GM21515 (cell line): ENCODE data around the gene PXN.
"Not testable (repeated sequence)": the region's sequence is repeated elsewhere in the genome, so short reads cannot be mapped to it uniquely, and the experiment has no call there.

Experiments used
- ATAC-seq: cut with Tn5 transposase; IDR thresholded peaks from one replicate; pipeline ENCODE4 v1.9.1; 2021; ENCODE audit not compliant: unreplicated experiment

The PXN gene

DNA sequence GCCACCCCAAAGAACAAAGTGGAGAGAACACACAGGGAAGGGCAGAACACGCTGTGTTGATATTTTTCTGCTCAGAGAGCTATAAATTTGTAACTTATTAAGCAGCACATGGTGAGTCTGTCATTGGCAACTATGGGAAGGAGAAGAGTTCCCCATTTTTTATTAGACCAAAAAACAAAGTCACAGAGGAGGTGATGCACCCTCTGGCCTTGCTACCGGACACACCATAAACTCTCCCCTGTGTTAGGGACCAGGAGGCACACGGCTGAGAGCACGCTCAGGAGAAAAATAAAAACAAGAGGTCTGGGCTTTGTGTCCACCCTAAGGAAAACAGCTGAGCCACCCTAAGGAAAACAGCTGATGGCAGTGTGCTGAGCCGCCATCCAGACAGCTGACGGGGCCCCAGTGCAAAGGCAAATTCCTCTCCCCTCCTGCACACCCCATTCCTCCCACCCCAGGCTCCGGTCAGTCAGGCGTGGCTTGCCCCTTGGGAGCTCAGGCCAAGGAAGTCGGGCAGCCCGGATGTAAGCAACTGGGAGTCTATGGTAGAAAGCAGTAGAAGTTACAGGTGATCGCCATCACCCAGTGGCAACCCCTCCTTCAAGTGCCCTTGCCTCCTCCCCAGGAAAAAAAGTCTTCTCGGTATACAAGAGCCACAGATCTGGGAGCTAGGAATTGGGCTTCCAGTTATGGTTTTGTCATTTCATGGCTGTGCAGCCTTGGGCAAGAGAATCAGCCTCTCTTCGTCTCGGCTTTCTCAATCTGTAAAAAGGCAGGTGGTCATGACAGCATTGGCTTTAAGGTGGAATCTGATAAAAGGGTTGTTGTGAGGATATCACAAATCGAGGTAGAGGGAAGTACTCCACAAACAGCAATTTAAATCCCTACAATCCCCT is 2.4 kb downstream of the PXN start:
- ATAC-seq, result no peak

DNA sequence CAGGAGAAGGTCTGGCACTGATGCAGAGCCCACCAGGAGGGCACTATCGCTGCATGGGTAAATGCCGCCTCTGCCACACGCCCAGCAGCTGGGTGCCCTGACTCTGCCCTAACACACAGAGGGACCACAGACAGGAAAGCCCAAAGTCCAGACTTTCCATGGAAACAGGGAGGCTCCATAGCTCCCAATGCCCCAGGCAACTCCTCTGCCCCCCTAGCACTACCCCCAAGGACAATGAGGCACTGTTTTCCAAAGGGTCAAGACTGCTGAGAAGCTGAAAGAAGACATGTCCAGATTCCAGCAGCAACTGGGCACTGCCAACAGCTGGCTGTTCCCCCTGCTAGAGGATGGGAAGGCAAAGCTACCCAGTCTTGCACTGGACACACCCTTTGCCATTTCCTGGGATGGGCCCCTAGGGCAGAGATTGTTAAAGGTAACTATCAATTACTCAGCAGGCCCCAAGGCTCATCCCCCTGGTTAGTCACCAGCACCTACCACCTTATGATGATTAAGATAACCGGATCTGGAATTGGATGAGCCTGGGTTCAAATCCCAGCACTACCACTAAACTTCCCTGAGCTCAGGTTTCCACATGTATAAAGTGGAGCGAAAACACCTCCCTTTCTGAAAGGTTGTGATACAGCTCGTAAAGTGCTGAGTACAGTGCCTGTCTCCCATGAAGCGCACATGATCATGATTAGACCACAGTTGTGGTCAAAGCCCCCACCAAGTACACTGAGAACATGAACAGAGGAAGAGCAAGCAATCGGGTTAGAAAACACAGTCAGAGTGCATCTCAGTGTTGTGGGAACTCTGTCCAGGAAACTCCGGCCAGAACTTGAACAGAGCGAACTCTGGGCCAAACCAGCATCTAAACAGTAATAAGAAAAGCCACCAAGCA is 3.3 kb downstream of the PXN start:
- ATAC-seq, result no peak

DNA sequence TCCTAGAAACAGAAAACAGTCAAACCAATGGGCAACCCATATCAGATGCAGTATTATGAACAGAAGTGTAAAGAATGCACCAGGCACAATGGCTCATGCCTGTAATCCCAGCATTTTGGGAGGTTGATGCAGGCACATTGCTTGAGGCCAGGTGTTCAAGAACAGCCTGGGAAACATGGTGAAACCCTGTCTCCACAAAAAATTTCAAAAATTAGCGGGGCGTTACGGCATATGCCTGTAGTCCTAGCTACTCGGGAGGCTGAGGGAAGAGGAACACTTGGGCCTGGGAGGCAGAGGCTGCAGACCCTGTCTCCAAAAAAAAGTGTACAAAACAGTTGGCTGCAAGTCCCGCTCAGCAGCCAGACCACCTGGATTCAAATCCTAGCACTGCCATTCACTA is 4.9 kb downstream of the PXN start:
- no peak for ATAC-seq

DNA sequence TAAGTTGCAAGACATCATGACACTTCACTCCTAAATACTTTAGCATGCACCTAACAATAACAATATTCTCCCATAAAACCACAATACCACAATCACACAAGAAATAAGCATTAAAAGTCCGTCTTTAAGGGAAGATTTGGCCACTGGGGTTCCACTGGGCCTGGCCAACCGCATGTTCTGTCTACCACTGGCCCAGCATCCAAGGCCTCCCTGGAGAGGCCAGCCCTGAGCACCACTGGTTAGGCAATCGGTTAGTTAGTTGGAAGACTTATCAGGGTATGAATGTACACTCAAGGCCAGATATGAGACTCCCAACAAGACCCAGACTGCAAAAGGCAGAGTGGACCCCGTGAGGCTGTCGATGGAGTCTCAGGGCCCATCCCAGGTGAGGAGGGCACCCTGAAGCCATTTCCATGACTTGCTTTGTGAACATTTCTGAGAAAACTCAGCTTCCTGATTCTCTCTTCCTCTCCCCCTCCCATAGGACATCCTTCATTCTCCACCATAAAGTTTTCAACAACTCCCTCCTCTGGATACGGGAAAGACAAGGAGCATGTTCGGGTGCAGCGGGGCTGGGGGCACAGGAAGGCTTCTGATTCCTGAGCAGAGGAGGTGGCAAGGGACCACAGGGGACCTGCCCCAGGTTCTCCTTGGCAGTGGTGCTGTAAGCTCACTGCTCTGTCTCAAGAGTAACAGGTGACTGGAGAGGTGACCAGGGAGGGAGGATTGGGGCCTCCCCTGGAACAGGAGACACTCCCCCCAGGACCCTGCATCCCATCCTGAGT is 5.9 kb downstream of the PXN start:
- no peak for ATAC-seq

DNA sequence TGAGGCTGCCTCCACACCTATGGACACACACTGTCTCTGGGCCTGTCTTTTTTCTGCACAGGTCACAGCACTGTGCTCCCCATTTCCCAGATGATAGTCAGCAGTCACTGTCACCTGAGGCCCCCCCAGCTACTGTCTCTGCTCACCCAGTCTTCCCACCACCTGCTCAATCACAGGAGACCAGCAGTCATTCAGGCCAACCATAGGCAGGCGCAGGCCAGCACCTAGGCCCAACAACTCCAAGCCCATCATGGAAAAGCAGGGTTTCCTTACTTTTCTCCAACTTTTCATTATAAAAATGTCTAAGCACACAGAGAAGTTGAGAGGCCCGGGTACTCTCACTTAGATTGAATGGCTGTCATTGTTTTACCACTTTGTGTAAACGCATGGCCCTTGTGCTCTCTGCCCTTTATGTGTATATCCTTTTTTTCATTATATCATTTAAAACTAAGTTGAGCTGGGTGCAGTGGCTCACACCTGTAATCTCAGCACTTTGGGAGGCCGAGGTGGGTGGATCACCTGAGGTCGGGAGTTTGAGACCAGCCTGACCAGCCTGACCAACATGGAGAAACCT is 7.1 kb downstream of the PXN start:
- no peak for ATAC-seq

DNA sequence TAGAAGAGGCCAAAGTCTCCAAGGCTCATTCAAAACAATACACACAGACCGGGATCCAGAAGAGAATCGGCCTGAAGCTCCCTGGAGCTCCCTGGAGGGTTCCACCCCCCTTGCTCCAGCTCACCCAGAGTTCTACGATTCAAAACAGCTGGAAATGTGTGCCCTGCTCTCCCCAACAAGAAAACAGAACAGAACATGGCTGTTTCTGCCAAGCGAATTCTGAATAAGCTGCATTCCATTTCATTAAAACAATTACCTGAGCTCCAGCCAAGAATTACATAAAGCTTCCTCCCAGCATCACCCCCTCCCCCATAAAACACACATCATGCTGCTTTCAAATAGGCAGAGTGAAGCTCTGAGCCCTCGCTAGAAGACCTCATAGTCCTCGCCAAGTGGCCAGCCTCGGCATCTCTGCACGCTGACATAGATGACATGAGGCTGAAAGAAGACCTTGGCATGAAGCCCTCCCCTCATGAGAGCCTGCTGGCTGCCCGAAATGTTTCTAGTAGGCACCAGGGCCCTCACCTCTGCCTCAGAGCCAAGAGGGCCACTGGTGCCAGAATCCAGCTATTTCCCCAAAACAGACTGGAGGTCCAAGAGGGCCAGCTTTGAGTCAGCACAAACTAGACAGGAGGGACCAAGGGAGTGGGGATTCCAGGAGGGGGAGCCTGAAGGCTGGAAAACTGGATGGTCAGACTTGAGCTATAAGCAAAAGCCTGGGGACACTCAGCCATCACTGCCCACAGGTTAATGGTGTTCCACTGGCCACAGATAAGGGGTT is 8.3 kb downstream of the PXN start:
- no peak for ATAC-seq

DNA sequence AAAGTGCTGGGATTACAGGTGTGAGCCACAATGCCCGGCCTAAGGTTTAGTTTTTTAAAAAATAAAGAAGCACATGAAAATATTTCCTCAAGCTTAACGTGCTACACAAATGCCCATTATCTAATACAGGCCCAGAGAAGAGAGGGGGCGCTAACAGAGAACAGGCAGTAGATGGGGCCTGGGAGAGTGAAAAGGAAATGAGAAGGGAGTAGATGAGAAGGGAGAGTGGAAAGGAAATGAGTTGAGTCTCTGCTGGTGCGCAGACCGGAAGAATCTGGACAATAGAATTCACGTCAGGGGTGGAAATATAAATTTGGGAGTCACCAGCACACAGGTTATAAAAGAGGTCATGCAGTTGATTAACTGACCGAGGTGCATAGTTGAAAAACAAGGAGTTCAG is 10.7 kb downstream of the PXN start:
- ATAC-seq, result no peak

DNA sequence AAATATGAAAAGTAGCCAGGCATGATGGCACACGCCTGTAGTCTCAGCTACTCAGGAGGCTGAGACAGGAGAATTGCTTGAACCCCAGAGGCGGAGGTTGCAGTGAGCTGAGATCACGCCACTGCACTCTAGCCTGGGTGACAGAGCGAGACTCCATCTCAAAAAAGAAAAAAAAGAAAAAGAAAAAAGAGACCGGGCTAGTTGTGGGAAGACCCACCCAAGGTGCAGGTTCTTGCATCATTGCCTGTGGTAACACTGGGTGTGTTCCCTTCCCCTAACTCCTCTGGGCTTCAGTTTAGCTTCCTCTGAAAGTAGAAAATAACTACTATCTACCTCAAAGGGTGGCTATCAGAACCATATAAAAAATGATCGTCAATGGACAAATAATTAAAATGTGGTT is 12.2 kb downstream of the PXN start:
- ATAC-seq, result not testable (repeated sequence)

DNA sequence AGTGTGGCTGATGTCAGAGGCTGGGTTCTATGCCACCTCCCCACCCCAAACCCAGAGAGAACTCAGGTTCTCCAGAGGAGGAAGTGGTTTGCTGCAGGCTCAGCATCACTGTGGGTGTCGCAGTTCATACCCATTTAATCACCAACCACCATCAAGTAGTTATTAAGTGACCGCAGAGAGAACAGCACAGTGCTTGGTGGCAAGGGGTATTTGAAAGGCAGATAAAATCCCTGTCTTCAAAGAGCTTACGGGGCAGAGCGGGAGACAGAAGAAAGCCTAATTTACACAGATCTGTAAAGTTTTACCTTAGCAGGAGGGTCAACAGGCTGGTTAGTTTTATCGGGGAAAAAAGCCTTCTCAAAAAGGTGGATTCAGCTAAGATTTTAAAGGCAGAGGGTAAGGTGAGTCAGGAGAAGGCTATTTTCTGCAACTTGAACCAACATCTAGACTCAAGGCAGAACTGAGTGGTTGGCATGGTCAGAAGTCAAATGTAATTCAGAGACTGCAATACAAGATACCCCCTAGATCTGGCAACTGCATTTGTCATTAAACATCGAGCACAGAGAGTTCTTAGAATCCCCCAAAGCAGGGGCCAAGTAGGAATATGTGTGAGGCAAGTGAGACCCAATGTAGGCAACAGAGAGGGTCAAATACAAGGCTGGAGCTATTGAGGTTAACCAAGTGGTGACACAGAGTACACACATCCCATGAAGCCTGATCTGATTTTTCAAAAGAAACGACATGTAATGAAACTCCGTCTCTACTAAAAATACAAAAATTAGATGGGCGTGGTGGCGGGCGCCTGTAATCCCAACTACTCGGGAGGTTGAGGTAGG is 13.2 kb downstream of the PXN start:
- no peak for ATAC-seq

DNA sequence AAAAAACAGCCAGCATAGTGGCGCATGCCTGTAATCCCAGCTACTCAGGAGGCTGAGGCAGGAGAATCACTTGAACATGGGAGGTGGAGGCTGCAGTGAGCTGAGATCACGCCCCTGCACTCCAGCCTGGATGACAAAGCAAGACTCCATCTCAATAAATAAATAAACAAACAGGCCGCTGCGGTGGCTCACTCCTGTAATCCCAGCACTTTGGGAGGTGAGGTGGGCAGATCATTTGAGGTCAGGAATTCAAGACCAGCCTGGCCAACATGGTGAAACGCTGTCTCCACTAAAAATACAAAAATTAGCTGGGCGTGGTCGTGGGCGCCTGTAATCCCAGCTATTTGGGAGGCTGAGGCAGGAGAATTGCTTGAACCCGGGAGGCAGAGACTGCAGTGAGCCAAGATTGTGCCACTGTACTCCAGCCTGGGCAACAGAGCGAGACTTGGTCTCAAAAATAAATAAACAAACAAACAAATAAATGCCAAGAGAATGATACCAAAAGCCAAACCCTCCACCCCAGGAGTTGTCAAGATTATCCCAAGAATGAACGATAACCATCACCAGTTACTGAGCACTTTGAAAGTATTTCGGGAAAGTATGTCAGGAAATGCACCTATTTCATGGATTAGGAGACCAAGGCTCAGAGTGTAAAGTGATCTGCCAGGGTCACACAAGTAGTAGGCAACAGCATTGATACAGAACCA is 14.0 kb downstream of the PXN start:
- ATAC-seq, result not testable (repeated sequence)

DNA sequence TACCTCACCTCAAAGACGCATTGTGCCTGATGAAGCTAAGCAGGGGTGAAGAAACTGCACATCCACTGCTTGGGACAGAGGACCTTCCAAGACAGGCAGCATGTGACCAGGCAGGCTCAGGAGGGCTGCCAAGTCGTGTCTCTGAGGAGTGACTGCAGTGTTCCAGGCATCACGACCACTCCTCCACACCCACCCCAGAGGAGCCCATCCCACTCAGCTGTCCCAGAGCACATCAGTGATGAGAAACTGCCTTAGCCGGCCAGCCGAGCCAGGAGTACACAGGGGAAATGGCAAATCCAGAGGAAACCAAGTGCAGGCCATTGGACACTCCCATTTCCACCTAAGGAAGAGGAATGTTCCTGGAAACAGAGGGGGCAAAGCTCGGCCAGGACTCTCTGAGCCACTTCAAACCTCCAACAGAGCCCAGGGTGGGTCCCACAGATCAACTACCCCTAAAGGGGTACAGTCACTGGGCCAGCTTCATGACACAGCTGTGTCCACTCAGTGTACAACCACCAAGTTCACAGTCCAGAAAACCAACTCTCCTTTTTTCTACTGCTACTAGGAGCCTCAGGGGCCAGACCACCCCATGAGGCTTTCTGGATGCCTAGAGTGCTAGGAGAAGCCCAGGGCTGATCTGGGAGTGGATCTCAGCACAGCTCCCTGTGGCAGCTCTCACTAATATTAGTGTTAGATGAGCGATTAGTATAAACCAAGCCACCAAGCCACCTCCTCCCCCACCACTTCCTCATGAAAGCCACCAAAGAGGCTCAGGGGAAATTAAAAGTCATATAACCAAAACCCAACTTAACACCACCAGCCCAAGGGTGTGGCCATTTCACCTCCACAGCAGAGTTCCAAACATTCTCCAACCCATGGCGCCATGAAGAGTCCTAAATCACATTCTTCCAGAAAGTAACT is 15.4 kb downstream of the PXN start:
- ATAC-seq, result no peak

DNA sequence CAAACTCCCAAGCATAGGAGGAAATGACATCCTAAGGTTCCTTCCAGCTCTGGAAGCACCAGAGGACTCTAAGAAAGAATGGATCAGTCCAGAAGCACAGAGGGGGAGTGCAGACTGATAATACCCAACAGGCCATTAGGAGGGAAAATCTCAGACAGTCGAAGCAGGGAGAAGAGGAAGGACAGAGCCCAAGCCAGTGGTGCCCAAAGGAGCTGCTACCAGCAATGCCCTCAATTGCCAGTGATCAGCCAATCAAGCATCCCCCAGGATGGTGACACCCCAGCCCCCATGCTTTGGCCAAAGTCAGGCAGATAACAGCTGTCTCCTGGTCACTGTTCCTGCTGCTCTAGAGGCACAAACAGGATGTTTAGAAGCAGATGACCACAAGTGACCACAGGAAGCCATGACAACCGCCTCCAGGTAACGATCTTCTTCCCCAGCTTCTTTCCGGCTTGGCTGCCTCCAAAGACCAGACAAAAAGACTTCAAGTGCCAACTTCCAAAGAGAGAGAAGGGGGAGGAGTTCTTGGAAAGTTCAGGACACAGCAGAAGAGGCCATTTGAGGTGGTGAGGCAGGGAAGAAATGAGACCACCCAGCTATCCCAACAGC is 16.2 kb downstream of the PXN start:
- no peak for ATAC-seq

DNA sequence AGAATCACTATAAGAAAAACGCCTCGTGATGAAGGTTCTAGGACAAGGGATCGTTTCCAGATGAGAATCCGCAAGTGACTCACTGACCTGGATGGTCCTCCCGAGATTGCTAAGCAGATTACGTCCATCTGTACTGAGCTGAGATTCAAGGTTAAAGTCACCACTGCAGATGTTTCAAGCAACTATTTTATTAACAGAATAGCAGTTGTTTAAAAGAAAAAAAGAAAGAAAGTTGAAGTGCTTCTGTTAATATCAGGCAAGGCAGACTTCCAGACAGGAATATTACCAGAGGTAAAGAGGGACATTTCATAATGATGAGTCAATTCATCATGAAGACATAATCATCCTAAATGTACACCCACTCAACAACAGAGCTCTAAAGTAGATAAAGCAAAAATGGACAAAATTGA is 17.9 kb downstream of the PXN start:
- no peak for ATAC-seq

DNA sequence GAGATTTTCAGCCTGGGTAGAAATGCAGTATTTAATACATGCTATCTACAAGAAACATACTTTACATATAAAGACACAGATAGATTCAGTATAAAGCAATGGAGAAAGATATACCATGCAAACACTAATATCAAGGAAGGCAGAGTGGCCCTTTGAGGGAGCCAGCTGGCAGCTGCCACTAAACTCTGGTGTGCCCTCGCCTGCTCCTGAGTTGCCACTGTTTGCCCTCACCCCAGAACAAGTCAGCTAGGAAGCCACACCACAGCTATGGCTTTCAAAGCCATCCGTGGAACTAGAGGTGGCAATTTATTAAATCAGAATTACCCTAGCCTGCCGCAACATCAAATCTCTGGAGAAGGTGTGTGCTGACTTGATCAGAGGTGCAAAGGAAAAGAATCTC is 18.3 kb downstream of the PXN start:
- ATAC-seq, result no peak

DNA sequence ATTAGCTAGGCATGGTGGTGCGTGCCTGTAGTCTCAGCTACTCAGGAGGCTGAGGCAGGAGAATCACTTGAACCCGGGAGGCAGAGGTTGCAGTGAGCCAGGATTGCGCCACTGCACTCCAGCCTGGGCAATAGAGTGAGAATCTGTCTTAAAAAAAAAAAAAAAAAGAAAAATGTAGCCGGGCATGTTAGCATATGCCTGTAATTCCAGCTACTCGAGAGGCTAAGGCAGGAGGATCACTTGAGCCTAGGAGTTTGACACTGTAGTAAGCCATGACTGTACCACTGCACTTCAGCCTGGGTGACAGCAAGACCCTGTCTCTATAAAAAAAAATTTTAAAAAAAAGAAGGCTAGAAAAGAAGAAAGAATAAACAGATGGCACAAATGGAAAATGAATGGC is 18.8 kb downstream of the PXN start:
- ATAC-seq, result not testable (repeated sequence)

DNA sequence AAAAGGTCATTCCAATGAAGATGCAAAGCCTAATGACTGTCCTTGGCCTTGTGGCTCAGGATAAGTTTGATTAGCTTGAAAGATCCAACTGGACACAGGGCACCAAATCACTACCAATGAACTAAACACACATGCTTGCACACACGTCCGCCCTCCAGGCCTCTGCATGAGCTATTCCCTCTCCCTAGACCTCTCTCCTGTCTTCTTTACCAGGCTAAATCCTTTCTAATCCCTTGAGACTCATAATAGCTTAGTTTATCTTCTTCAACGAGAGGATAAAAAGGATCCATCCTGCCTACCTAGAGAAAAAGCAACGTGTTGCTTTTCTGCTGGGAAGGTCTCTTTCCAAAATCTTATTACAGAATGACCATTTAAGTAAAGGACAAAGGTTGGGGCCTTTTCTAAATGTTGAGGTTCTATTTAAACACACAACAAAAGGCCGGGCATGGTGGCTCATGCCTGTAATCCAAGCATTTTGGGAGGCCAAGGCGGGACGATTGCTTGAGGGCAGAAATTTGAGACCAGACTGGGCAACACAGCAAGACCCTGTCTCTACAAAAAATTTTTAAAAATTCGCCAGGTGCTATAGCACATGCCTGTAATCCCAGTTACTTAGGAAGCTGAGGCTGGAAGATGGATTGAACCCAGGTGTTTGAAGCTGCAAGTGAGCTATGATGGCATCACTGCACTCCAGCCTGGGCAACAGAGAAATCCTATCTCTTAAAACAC is 22.4 kb downstream of the PXN start:
- no peak for ATAC-seq
